Activated naive CD4-positive, alpha-beta T cell treated with anti-CD3 and anti-CD28 coated beads for 36 hours (primary cell): ENCODE data around the gene GTF2I. TPM values are rescaled to one million over a fixed set of nuclear protein-coding genes. Genes with fewer than 3 reads are reported as not detected.
A peak's percentile ranks its signal among the peaks of the same experiment; 100 is the strongest.
"Not testable (repeated sequence)": the region's sequence is repeated elsewhere in the genome, so short reads cannot be mapped to it uniquely, and the experiment has no call there.

Experiments used
- CTCF ChIA-PET: fragments of 350-600 bp; sonication (Branson Sonifier 250); formaldehyde crosslinking; loops from one replicate; lab custom pipeline; 2021; ENCODE audit warnings: antibody characterized with exemption; lab: Charles Lee
- DNase-seq: peaks from one replicate; pipeline ENCODE4 v3.0.0-alpha.2; 2020
- H3K27ac Mint-ChIP-seq: one replicate; pipeline ENCODE4 v1.8.0; 2021; ENCODE audit warnings: mild to moderate bottlenecking, mixed read lengths
- H3K27me3 Mint-ChIP-seq: one replicate; pipeline ENCODE4 v1.8.0; 2021; ENCODE audit warnings: low read depth, mixed read lengths
- H3K36me3 Mint-ChIP-seq: one replicate; pipeline ENCODE4 v1.8.0; 2021; ENCODE audit warnings: low read depth, mixed read lengths
- H3K4me1 Mint-ChIP-seq: one replicate; pipeline ENCODE4 v1.8.0; 2021; ENCODE audit warnings: low read depth, mixed read lengths
- H3K4me3 Mint-ChIP-seq: one replicate; pipeline ENCODE4 v1.8.0; 2021; ENCODE audit warnings: mild to moderate bottlenecking, moderate library complexity, mixed read lengths
- H3K9me3 Mint-ChIP-seq: one replicate; pipeline ENCODE4 v1.8.0; 2021; ENCODE audit warnings: mixed read lengths
- intact Hi-C: fragments of 100-400 bp; cut with micrococcal nuclease; formaldehyde crosslinking; loops from one replicate; pipeline ENCODE4 v1.15.1; 2023
- total RNA-seq, 2 experiments: library from RNA; stranded (reverse); gene quantifications; one replicate each; pipeline ENCODE4 v1.2.3, GENCODE V29; 2021

GTF2I gene
- total RNA-seq, 2 experiments from 2014 or later: 81.3 to 81.5 TPM

DNA sequence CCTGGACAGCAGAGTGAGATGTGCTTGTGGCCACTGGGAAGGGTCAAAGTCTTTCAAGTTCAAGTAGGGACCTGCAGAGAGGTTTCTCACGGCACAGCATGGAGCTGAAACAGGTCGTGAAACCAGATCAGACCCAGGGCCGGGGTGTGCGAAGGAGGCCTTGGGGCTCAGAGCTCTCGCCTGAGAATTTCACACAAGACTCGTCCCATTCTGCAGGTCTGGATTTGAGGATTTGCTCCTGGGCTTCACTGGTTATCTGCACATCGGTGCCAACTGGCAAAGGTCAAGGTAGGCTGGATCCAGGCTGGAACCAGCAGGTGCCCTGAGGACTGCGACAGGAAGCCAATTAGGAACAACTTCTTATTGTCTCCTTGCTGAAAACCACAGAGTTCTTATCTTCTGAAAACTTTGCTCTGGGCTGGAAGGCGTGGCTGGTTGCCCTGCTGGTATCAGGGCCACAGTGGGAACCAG is 24.0 kb upstream of the GTF2I start:
- no peaks in the 10 kb centered on the region for H3K27me3 Mint-ChIP-seq
- intact Hi-C loops: no loop called here
- no peaks in the 10 kb centered on the region for H3K9me3 Mint-ChIP-seq
- H3K27ac Mint-ChIP-seq: no peak overlapping the region
- no peak overlapping the region for H3K4me3 Mint-ChIP-seq
- CTCF ChIA-PET: interaction anchor here (0.6 kb wide), 1 partner anchor 42 kb away, joined by 3 read pairs; no protein-coding TSS in a partner anchor
- no peak for DNase-seq
- H3K36me3 Mint-ChIP-seq: no peaks in the 10 kb centered on the region
- no peaks in the 10 kb centered on the region for H3K4me1 Mint-ChIP-seq

DNA sequence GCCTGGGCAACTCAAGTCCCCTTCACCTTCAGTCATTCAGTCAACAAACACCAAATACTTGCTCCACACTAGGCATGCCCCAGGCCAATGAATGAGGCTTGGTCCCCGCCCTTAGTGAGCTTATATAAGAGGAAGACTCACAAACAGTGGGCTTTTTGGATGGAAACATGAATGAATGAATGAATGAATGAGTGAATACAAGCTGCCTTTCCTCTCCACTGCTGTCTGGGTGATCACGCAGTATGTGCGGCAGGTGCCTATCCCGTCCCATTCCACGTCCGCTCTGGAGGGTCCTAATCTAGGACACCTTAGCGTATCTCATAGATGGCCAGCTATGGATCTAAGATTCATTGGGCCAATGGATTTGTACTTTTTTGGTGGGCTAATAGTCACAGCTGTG is 19.8 kb upstream of the GTF2I start:
- intact Hi-C loops: no loop called here
- CTCF ChIA-PET: no interaction called here
- H3K4me1 Mint-ChIP-seq: no peaks in the 10 kb centered on the region
- no peak overlapping the region for H3K27ac Mint-ChIP-seq
- H3K9me3 Mint-ChIP-seq: no peaks in the 10 kb centered on the region
- no peaks in the 10 kb centered on the region for H3K36me3 Mint-ChIP-seq
- H3K4me3 Mint-ChIP-seq: no peak overlapping the region
- H3K27me3 Mint-ChIP-seq: no peaks in the 10 kb centered on the region
- DNase-seq: no peak

DNA sequence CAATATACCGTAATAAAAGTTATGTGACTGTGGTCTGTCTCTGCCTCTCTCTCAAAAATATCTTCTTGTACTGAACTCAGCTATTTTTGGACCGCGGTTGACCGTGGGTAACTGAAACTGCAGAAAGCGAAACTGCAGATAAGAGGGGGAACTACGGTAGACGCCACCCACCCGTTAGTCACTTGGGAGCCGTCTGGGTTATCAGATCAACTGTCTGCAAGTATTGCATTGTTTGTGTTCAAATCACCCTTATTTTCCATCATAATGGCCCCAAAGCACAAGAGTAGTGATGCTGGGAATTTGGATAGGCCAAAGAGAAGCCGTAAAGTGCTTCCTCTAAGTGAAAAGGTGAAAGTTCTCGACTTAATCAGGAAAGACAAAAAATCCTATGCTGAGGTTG is 7.5 kb upstream of the GTF2I start:
- peak; percentile 82 for DNase-seq
- H3K4me1 Mint-ChIP-seq: peaks cover 26% of the 10 kb centered on the region
- peak overlapping the region; percentile 83 for H3K27ac Mint-ChIP-seq
- H3K27me3 Mint-ChIP-seq, H3K9me3 Mint-ChIP-seq, H3K36me3 Mint-ChIP-seq, CTCF ChIA-PET: not testable (repeated sequence)
- peak overlapping the region; percentile 80 for H3K4me3 Mint-ChIP-seq
- intact Hi-C loops: loop anchor here (10.0 kb wide), 1 partner anchor 935 kb away; the partner anchor contains the start of gene STX1A

DNA sequence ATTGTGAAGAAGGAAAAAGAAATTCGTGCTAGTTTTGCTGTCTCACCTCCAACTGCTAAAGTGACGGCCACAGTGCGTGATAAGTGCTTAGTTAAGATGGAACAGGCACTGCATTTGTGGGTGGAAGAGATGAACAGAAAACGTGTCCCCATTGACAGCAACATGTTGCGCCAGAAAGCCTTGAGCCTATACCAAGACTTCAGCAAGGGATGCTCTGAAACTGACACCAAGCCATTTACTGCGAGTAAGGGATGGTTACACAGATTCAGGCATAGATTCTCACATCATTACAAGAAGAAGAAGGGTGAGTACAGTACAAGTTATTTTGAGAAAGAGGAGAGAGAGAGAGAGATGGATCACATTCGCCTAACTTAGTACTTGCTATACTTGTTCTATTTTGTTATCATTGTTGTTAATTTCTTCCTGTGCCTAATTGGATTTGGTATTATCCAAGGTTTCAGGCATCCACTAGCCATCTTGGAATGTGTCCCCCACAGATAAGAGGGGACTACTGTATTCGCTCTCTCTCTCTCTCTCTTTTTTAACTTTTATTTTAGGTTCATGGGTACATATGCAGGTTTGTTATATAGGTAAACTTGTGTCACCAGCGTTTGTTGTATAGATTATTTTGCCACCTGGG is 6.9 kb upstream of the GTF2I start:
- H3K9me3 Mint-ChIP-seq, H3K36me3 Mint-ChIP-seq, H3K27me3 Mint-ChIP-seq: not testable (repeated sequence)
- peak overlapping the region; percentile 83 for H3K27ac Mint-ChIP-seq
- H3K4me1 Mint-ChIP-seq: peaks cover 31% of the 10 kb centered on the region
- CTCF ChIA-PET: interaction anchor here (0.6 kb wide), 1 partner anchor 160 kb away, joined by 6 read pairs; no protein-coding TSS in a partner anchor
- intact Hi-C loops: loop anchor here (10.0 kb wide), 1 partner anchor 936 kb away; the partner anchor contains the start of gene STX1A
- peak; percentile 29 for DNase-seq
- H3K4me3 Mint-ChIP-seq: peak overlapping the region; percentile 80

DNA sequence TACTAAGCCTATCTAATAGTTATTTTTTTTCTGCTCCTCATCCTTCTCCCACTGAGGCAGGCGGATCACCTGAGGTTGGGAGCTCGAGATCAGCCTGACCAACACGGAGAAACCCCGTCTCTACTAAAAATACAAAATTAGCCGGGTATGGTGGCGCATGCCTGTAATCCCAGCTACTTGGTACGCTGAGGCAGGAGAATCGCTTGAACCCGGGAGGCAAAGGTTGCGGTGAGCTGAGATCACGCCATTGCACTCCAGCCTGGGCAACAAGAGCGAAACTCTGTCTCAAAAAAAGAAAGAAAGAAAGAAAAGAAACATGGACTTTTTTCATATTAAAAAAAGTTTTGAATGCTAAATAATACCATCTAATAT is 6.4 kb upstream of the GTF2I start:
- H3K27me3 Mint-ChIP-seq, H3K9me3 Mint-ChIP-seq, DNase-seq, H3K36me3 Mint-ChIP-seq: not testable (repeated sequence)
- H3K4me3 Mint-ChIP-seq: peak overlapping the region; percentile 80
- intact Hi-C loops: loop anchor here (10.0 kb wide), 1 partner anchor 936 kb away; the partner anchor contains the start of gene STX1A
- CTCF ChIA-PET: interaction anchor here (0.6 to 0.9 kb wide), 2 partner anchors 161 to 200 kb away, joined by 4 to 6 read pairs; no protein-coding TSS in a partner anchor
- peak overlapping the region; percentile 83 for H3K27ac Mint-ChIP-seq
- peaks cover 37% of the 10 kb centered on the region for H3K4me1 Mint-ChIP-seq

DNA sequence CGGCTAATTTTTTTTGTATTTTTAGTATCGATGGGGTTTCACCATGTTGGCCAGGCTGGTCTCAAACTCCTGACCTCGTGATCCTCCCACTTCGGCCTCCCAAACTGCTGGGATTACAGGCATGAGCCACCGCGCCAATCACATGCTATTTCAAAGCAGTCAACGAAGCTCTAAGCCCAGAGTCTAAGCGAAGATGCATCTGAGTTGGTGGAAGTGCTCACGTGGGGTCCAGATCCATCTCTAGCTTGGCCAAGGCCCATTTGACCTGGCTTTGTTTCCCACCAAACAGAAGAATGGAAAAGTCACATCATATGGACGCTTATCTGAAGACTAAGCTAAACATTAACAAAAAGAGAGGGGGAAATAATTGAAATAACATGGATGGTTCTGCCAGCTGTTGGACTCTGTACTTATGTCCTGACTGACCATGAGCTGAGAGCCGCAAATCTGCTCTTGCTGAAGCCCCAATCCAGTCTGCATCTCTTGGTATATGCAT is 3.8 kb upstream of the GTF2I start:
- Mint-ChIP-seq H3K9me3 (no peaks in the 10 kb centered on the region), H3K27ac (no peak overlapping the region), H3K4me1 (peaks cover 42% of the 10 kb centered on the region), H3K4me3 (no peak overlapping the region), H3K27me3 (peaks cover 1% of the 10 kb centered on the region), H3K36me3 (peaks cover 1% of the 10 kb centered on the region)
- CTCF ChIA-PET: interaction anchor here (0.6 to 1.1 kb wide), 2 partner anchors 9 to 17 kb away, joined by 3 to 5 read pairs; no protein-coding TSS in a partner anchor
- no peak for DNase-seq
- intact Hi-C loops: loop anchor here (10.0 kb wide), 1 partner anchor 939 kb away; the partner anchor contains the start of gene STX1A

DNA sequence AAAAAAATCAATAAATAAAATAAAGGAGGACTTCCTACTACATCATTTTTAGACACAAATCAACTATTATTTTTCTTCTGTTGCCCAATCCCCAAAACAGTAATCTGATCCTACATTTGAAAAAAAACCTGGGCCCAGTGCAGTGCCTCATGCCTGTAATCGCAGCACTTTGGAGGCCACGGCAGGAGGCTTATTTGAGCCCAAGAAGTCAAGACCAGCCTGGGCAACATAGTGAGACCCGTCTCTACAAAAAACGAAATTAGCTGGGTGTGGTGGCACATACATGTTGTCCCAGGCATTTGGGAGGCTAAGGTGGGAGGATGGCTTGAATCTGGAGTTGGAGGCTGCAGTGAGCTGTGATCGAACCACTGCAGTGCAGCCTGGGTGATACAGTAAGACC is 2.7 kb upstream of the GTF2I start:
- H3K27me3 Mint-ChIP-seq: peaks cover 1% of the 10 kb centered on the region
- peaks cover 1% of the 10 kb centered on the region for H3K36me3 Mint-ChIP-seq
- no peak overlapping the region for H3K4me3 Mint-ChIP-seq
- H3K27ac Mint-ChIP-seq: no peak overlapping the region
- peaks cover 41% of the 10 kb centered on the region for H3K4me1 Mint-ChIP-seq
- intact Hi-C loops: loop anchor here (5.0 to 10.0 kb wide), 2 partner anchors 403 to 940 kb away; partner anchors contain the start of genes RFC2 and STX1A
- no peak for DNase-seq
- CTCF ChIA-PET: interaction anchor here (0.8 kb wide), 1 partner anchor 29 kb away, joined by 3 read pairs; no protein-coding TSS in a partner anchor
- H3K9me3 Mint-ChIP-seq: no peaks in the 10 kb centered on the region

DNA sequence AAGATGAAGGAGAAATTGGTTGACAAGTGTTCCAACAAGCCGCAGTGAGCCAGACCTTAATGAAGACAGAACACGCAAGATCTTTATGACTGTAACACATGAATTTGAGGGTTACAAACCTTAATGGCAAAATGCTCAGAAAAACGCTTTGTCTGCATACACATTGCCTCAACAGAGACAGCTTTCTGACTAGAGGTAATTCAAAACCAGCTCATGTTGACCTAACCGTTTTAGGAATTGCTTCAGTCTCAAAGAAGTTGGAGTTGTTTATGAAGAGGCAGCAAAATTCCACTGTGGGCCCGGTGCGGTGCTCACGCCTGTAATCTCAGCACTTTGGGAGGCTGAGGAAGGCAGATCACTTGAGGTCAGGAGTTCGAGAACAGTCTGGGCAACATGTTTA is 2.2 kb upstream of the GTF2I start:
- Mint-ChIP-seq H3K27ac (no peak overlapping the region), H3K4me1 (peaks cover 42% of the 10 kb centered on the region), H3K4me3 (peak overlapping the region; percentile 85), H3K9me3 (no peaks in the 10 kb centered on the region), H3K36me3 (peaks cover 1% of the 10 kb centered on the region), H3K27me3 (peaks cover 1% of the 10 kb centered on the region)
- intact Hi-C loops: loop anchor here (5.0 to 10.0 kb wide), 2 partner anchors 403 to 941 kb away; partner anchors contain the start of genes RFC2 and STX1A
- DNase-seq: no peak
- CTCF ChIA-PET: interaction anchor here (0.8 kb wide), 1 partner anchor 29 kb away, joined by 3 read pairs; no protein-coding TSS in a partner anchor

DNA sequence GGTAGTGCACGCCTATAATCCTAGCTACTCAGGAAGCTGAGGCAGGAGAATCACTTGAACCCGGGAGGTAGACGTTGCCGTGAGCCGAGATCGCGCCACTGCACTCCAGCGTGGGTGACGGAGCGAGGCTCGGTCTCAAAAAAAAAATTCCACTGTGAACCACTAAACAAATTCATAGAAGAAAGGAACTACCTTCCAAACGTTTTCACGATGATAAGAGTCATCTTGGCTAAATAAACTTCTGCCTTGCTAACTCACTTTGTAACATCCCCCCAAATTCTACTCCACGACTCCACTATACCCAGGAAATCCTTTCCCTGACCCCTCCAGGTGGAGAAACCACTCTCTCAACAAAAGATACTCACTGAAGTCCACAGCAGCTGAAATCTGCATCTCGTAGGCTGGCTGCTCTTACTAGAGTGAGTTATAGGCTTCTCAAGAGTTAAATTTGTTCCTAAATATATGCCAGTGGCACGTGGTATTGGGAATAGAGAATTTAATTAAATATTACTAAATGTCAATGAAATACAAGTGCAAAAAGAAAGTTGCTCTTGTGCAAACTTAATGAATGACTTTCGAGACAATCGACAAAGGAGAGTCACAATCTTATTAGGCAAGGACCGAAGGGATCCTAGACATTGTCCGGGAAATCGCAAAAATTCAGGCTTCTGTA is 1.6 kb upstream of the GTF2I start:
- intact Hi-C loops: loop anchor here (1.0 to 10.0 kb wide), 6 partner anchors 31 to 941 kb away; partner anchors contain the start of genes RFC2 and STX1A
- CTCF ChIA-PET: interaction anchor here (0.8 kb wide), 1 partner anchor 13 kb away, joined by 3 read pairs; no protein-coding TSS in a partner anchor
- DNase-seq: no peak

DNA sequence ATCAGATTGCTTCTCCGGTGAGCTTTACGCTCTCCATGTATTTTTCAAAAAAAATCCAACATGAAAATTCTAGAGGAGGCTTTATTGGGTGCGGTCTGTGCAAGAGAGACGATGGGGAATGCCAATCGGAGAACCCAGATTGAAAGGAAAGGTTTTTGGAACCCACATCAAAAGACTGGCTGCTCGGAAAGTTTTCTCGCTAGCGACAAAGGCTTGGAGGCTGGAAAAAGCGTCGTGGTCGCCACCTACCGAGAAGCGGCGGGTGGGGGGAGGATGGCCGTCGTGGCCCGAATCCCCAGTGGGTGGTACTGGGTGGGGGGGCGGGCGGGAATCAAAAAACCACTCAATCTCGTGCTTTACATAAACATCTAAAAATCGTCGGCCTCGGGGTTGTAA is 1.1 kb upstream of the GTF2I start:
- Mint-ChIP-seq H3K4me3 (peak overlapping the region; percentile 85), H3K9me3 (no peaks in the 10 kb centered on the region), H3K27me3 (peaks cover 1% of the 10 kb centered on the region), H3K4me1 (peaks cover 44% of the 10 kb centered on the region), H3K27ac (peak overlapping the region; percentile 82), H3K36me3 (peaks cover 5% of the 10 kb centered on the region)
- CTCF ChIA-PET: interaction anchor here (0.8 to 1.0 kb wide), 2 partner anchors 13 to 241 kb away, joined by 3 to 5 read pairs; no protein-coding TSS in a partner anchor
- intact Hi-C loops: loop anchor here (1.0 to 10.0 kb wide), 6 partner anchors 32 to 942 kb away; partner anchors contain the start of genes RFC2 and STX1A
- DNase-seq: peak; percentile 74

More for the DNA sequence above, 1.6 kb upstream of the GTF2I start:
- peak overlapping the region; percentile 72 for H3K27ac Mint-ChIP-seq
- H3K27me3 Mint-ChIP-seq: peaks cover 1% of the 10 kb centered on the region
- H3K9me3 Mint-ChIP-seq: no peaks in the 10 kb centered on the region
- peaks cover 42% of the 10 kb centered on the region for H3K4me1 Mint-ChIP-seq
- peaks cover 1% of the 10 kb centered on the region for H3K36me3 Mint-ChIP-seq
- peak overlapping the region; percentile 85 for H3K4me3 Mint-ChIP-seq

DNA sequence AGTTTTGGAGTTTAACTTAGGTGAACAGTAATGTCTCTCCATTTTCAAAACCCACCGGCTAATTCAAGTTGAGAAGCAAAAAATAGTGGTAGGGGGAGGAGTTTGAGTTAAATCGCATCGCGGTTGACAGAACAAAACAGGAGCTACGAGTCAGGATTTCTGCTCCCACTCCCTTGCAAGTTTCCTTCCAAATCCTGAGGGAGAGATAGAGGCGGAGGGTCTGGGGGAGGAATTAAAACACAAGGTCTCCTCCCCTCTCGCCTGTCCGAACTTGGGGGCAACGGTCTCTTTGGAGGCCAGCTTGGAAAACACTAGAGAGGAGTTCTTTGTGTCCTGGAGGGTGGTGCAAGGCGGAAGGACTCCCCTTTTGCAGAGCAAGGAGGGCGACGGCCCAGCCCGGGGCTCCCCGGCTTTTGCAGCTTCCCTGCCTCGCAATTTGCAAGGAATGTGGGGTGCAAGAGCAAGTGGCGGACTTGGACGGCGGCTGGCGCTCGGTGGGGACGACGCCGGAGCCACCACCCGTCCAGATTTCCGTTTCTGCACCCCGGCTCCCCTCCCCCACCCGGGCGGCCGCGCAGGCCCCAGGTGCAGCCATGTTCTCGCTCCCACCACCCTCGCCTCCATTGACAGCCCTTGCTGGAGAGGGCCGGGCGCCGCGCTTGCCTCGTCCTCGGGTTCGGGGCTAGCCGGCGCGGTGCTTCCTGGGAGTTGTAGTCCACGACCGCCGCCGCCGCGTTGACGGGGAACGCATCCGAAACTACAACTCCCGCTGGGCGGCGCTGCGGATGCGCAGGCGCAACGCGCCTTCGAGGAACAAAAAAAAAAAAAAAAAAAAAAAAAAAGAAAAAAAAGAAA is 454 bp upstream of the GTF2I start:
- intact Hi-C loops: loop anchor here (1.0 to 10.0 kb wide), 8 partner anchors 8 to 942 kb away; partner anchors contain the start of genes RFC2 and STX1A
- peaks cover 5% of the 10 kb centered on the region for H3K36me3 Mint-ChIP-seq
- H3K27me3 Mint-ChIP-seq: peaks cover 1% of the 10 kb centered on the region
- CTCF ChIA-PET: interaction anchor here (1.0 kb wide), 1 partner anchor 242 kb away, joined by 5 read pairs; no protein-coding TSS in a partner anchor
- H3K4me1 Mint-ChIP-seq: peaks cover 49% of the 10 kb centered on the region
- no peaks in the 10 kb centered on the region for H3K9me3 Mint-ChIP-seq
- peak; percentile 98 for DNase-seq
- H3K27ac Mint-ChIP-seq: peak overlapping the region; percentile 82
- peak overlapping the region; percentile 85 for H3K4me3 Mint-ChIP-seq
